Hepatocyte (in vitro differentiated cells): ENCODE measurements around the gene MAP10. TPM values are rescaled to one million over a fixed set of nuclear protein-coding genes. Genes with fewer than 3 reads are reported as not detected.

Source experiments
- DNase-seq: peaks from one replicate; pipeline ENCODE4 v3.0.0-alpha.2; 2016; ENCODE audit warnings: low spot score
- H2AFZ ChIP-seq: fragments of 200-600 bp; sonication (generic); 2 replicates; pipeline ENCODE4 v1.6.0; 2016; ENCODE audit warnings: antibody characterized with exemption, mild to moderate bottlenecking
- H3K27ac ChIP-seq: fragments of 200-600 bp; sonication (generic); 2 replicates; pipeline ENCODE4 v1.5.1; 2016; ENCODE audit warnings: mild to moderate bottlenecking
- H3K27me3 ChIP-seq: fragments of 200-600 bp; sonication (generic); 2 replicates; pipeline ENCODE4 v1.6.1; 2016
- H3K36me3 ChIP-seq: fragments of 200-600 bp; sonication (generic); replicated peaks from 2 replicates; pipeline ENCODE4 v1.5.1; 2016; ENCODE audit warnings: low read depth; ENCODE audit not compliant: insufficient read depth
- H3K4me1 ChIP-seq: fragments of 200-600 bp; sonication (generic); 2 replicates; pipeline ENCODE4 v1.5.1; 2016; ENCODE audit warnings: mild to moderate bottlenecking, moderate library complexity; ENCODE audit not compliant: insufficient read depth
- H3K4me2 ChIP-seq: fragments of 200-600 bp; sonication (generic); 2 replicates; pipeline ENCODE4 v1.6.0; 2016
- H3K4me3 ChIP-seq: fragments of 200-600 bp; sonication (generic); 2 replicates; pipeline ENCODE4 v1.5.1; 2016; ENCODE audit warnings: mild to moderate bottlenecking
- H3K79me2 ChIP-seq: fragments of 200-600 bp; sonication (generic); 2 replicates; pipeline ENCODE4 v1.6.0; 2017; ENCODE audit warnings: mild to moderate bottlenecking
- H3K9me2 ChIP-seq: fragments of 200-600 bp; sonication (generic); replicated peaks from 2 replicates; pipeline ENCODE4 v1.6.0; 2017; ENCODE audit warnings: mild to moderate bottlenecking; ENCODE audit not compliant: insufficient read depth
- H3K9me3 ChIP-seq: fragments of 200-600 bp; sonication (generic); 2 replicates; pipeline ENCODE4 v1.5.1; 2016; ENCODE audit warnings: low read depth, mild to moderate bottlenecking
- H4K20me1 ChIP-seq: fragments of 200-600 bp; sonication (generic); 2 replicates; pipeline ENCODE4 v1.6.0; 2016; ENCODE audit warnings: mild to moderate bottlenecking; ENCODE audit not compliant: insufficient read depth, poor library complexity, severe bottlenecking
- CTCF ChIP-seq: fragments of 200-600 bp; sonication (generic); IDR thresholded peaks from 2 replicates; pipeline ENCODE4 v1.5.1; 2016; ENCODE audit warnings: antibody characterized with exemption, mild to moderate bottlenecking; ENCODE audit not compliant: poor library complexity
- EZH2 ChIP-seq: fragments of 200-600 bp; sonication (generic); IDR thresholded peaks from 2 replicates; pipeline ENCODE4 v1.6.1; 2016; ENCODE audit warnings: antibody characterized with exemption, mild to moderate bottlenecking, borderline replicate concordance
- EZH2phosphoT487 ChIP-seq: fragments of 200-600 bp; sonication (generic); IDR thresholded peaks from one replicate; pipeline ENCODE4 v1.6.1; 2018; ENCODE audit warnings: antibody characterized with exemption, mild to moderate bottlenecking, low read depth, moderate library complexity; ENCODE audit not compliant: unreplicated experiment, severe bottlenecking
- WGBS: methylation state at CpG from one replicate; pipeline ENCODE4 v1.1.6; 2016; ENCODE audit warnings: low lambda C conversion rate; ENCODE audit errors: missing lambda C conversion rate; 5-methylcytosine and 5-hydroxymethylcytosine counted together
- polyA plus RNA-seq: library from polyadenylated mRNA; unstranded; fragments of >200 nt; fragmentation: Nextera tagmentation; extraction: Ambion mirVana; gene quantifications from 2 replicates; pipeline ENCODE4 v1.2.1, GENCODE V29; 2016
- total RNA-seq: library from RNA; depleted of rRNA; stranded (reverse); fragments of >200 nt; gene quantifications from 2 replicates; pipeline ENCODE4 v1.2.3, GENCODE V29; 2014

The MAP10 gene
- total and polyA plus RNA-seq, 2 experiments from 2014 or later = 2.1 to 5.7 TPM

GRCh38 chr1:232844791-232845190, 39.6 kb downstream of the MAP10 start:
- 92% methylated on average over 5 of the region's 5 CpGs for WGBS
- Histone ChIP-seq H3K4me3 (no peak overlapping the region), H3K79me2 (no peaks in the 10 kb centered on the region), H3K9me3 (no peaks in the 10 kb centered on the region), H3K4me2 (no peak overlapping the region), H4K20me1 (no peaks in the 10 kb centered on the region), H3K36me3 (no peaks in the 10 kb centered on the region), H3K27me3 (no peaks in the 10 kb centered on the region), H2AFZ (no peak overlapping the region), H3K27ac (no peak overlapping the region), H3K9me2 (no peaks in the 10 kb centered on the region), H3K4me1 (no peaks in the 10 kb centered on the region)
- no peak for TF ChIP-seq CTCF
- TF ChIP-seq EZH2phosphoT487 = no peak
- TF ChIP-seq EZH2 = no peak
- DNase-seq = no peak

GRCh38 chr1:232845406-232845955, 40.3 kb downstream of the MAP10 start:
- H3K4me2 ChIP-seq = no peak overlapping the region
- no peaks in the 10 kb centered on the region for H3K36me3 ChIP-seq
- H3K27ac ChIP-seq = no peak overlapping the region
- TF ChIP-seq EZH2phosphoT487 (no peak), EZH2 (no peak), CTCF (no peak)
- no peaks in the 10 kb centered on the region for H3K9me3 ChIP-seq
- H3K4me1 ChIP-seq = no peaks in the 10 kb centered on the region
- H3K4me3 ChIP-seq = no peak overlapping the region
- no peaks in the 10 kb centered on the region for H4K20me1 ChIP-seq
- H3K79me2 ChIP-seq = no peaks in the 10 kb centered on the region
- WGBS = 84% methylated on average over 6 of the region's 6 CpGs
- H3K27me3 ChIP-seq = no peaks in the 10 kb centered on the region
- no peak overlapping the region for H2AFZ ChIP-seq
- no peaks in the 10 kb centered on the region for H3K9me2 ChIP-seq
- no peak for DNase-seq

GRCh38 chr1:232851532-232851931, 46.3 kb downstream of the MAP10 start:
- Histone ChIP-seq H2AFZ (no peak overlapping the region), H3K9me2 (no peaks in the 10 kb centered on the region), H4K20me1 (no peaks in the 10 kb centered on the region), H3K4me2 (no peak overlapping the region), H3K27me3 (no peaks in the 10 kb centered on the region), H3K79me2 (no peaks in the 10 kb centered on the region), H3K36me3 (no peaks in the 10 kb centered on the region), H3K27ac (no peak overlapping the region), H3K9me3 (no peaks in the 10 kb centered on the region), H3K4me3 (no peak overlapping the region), H3K4me1 (no peaks in the 10 kb centered on the region)
- DNase-seq = no peak
- TF ChIP-seq CTCF = no peak
- no peak for TF ChIP-seq EZH2
- TF ChIP-seq EZH2phosphoT487 = no peak
- WGBS = 82% methylated on average over 5 of the region's 5 CpGs
